Liver (tissue), 9 donors: Measurements from ENCODE around the gene AMMECR1. TPM values are rescaled to one million over a fixed set of nuclear protein-coding genes. Genes with fewer than 3 reads are reported as not detected.

Source experiments
- DNase-seq: peaks from one replicate; pipeline ENCODE4 v3.0.0-alpha.2; 2017; ENCODE audit warnings: low spot score
- H3K27ac ChIP-seq, 2 donors: one replicate each; pipeline ENCODE4 v1.7.0; 2013; ENCODE audit warnings: inconsistent platforms in 2 of 2, low read length in 2 of 2, control low read depth in 1 of 2, low read depth in 1 of 2, mild to moderate bottlenecking in 1 of 2
- H3K27me3 ChIP-seq, 4 donors: one replicate each; pipeline versions ENCODE4 v1.6.1 to v1.7.0; 2013; ENCODE audit warnings: low read length in 3 of 4, inconsistent platforms in 1 of 4, mild to moderate bottlenecking in 1 of 4, moderate library complexity in 1 of 4; ENCODE audit not compliant: control insufficient read depth in 4 of 4, insufficient read depth in 4 of 4
- H3K36me3 ChIP-seq, 4 donors: one replicate each; pipeline versions ENCODE4 v1.6.1 to v1.7.0; 2013; ENCODE audit warnings: low read length in 3 of 4, mild to moderate bottlenecking in 3 of 4, low read depth in 1 of 4, moderate library complexity in 1 of 4; ENCODE audit not compliant: control insufficient read depth in 4 of 4, insufficient read depth in 3 of 4
- H3K4me1 ChIP-seq, 4 donors: one replicate each; pipeline versions ENCODE4 v1.6.1 to v1.7.0; 2013; ENCODE audit warnings: low read length in 3 of 4, mild to moderate bottlenecking in 3 of 4, moderate library complexity in 1 of 4; ENCODE audit not compliant: control insufficient read depth in 4 of 4, insufficient read depth in 4 of 4
- H3K4me3 ChIP-seq, 3 donors: one replicate each; pipeline versions ENCODE4 v1.6.1 to v1.7.0; 2013; ENCODE audit warnings: low read length in 3 of 3, control low read depth in 1 of 3, low read depth in 1 of 3, mild to moderate bottlenecking in 1 of 3
- H3K9ac ChIP-seq, 2 donors: one replicate each; pipeline ENCODE4 v1.7.0; 2013; ENCODE audit warnings: low read length in 2 of 2, mild to moderate bottlenecking in 2 of 2, moderate library complexity in 2 of 2, control low read depth in 1 of 2, low read depth in 1 of 2
- H3K9me3 ChIP-seq, 4 donors: one replicate each; pipeline versions ENCODE4 v1.6.1 to v1.7.0; 2013; ENCODE audit warnings: low read length in 3 of 4; ENCODE audit not compliant: control insufficient read depth in 4 of 4
- CTCF ChIP-seq: fragments of 150-350 bp; IDR thresholded peaks from 2 replicates; pipeline ENCODE4 v1.5.1; 2017; ENCODE audit warnings: improper control_type of control experiment, low read depth, low read length; ENCODE audit not compliant: missing input control
- FOXA1 ChIP-seq: IDR thresholded peaks from 2 replicates; pipeline ENCODE4 v1.6.1; 2016; ENCODE audit warnings: antibody characterized with exemption
- FOXA2 ChIP-seq: IDR thresholded peaks from 2 replicates; pipeline ENCODE4 v1.6.1; 2016; ENCODE audit warnings: antibody characterized with exemption
- GABPA ChIP-seq, 2 donors: IDR thresholded peaks in 1 of 2; conservative IDR thresholded peaks in 1 of 2; 2 replicates each; pipeline ENCODE4 v1.6.1; 2016; ENCODE audit warnings: antibody characterized with exemption in 2 of 2, mild to moderate bottlenecking in 1 of 2, moderate library complexity in 1 of 2
- HNF4A ChIP-seq, 2 donors: conservative IDR thresholded peaks; 2 replicates each; pipeline ENCODE4 v1.6.1; 2016; ENCODE audit warnings: antibody characterized with exemption in 2 of 2, mild to moderate bottlenecking in 2 of 2
- HNF4G ChIP-seq: IDR thresholded peaks from 2 replicates; pipeline ENCODE4 v1.6.1; 2016; ENCODE audit warnings: antibody characterized with exemption
- JUND ChIP-seq, 2 donors: IDR thresholded peaks; 2 replicates each; pipeline ENCODE4 v1.6.1; 2016; ENCODE audit warnings: antibody characterized with exemption in 2 of 2
- NR2F2 ChIP-seq: IDR thresholded peaks from 2 replicates; pipeline ENCODE4 v1.6.1; 2016; ENCODE audit warnings: antibody characterized with exemption
- RXRA ChIP-seq, 2 donors: IDR thresholded peaks; 2 replicates each; pipeline ENCODE4 v1.6.1; 2017 to 2018; ENCODE audit warnings: antibody characterized with exemption in 2 of 2, mild to moderate bottlenecking in 1 of 2
- SP1 ChIP-seq: IDR thresholded peaks from 2 replicates; pipeline ENCODE4 v1.6.1; 2018; ENCODE audit warnings: antibody characterized with exemption, mild to moderate bottlenecking
- TAF1 ChIP-seq: conservative IDR thresholded peaks from 2 replicates; pipeline ENCODE4 v1.6.1; 2016; ENCODE audit warnings: antibody characterized with exemption, mild to moderate bottlenecking
- YY1 ChIP-seq: IDR thresholded peaks from 2 replicates; pipeline ENCODE4 v1.6.1; 2016; ENCODE audit warnings: antibody characterized with exemption, mild to moderate bottlenecking
- WGBS: extraction: QIAGEN DNeasy Blood & Tissue Kit; methylation state at CpG from one replicate; pipeline ENCODE4 v1.1.7; 2013; 5-methylcytosine and 5-hydroxymethylcytosine counted together
- polyA plus RNA-seq, 2 donors: library from polyadenylated mRNA; stranded (reverse) in 1 of 2; unstranded in 1 of 2; fragments of 200-250 nt in 1 of 2; fragments of >200 nt in 1 of 2; fragmentation: Nextera tagmentation in 1 of 2; extraction: Ambion mirVana in 1 of 2; gene quantifications; one replicate each; pipeline versions ENCODE4 v1.2.1 to v1.2.3, GENCODE V29; 2013 to 2015
- total RNA-seq, 2 donors: library from RNA; depleted of rRNA; stranded (reverse); fragments of >200 nt; gene quantifications; one replicate each; pipeline ENCODE4 v1.2.3, GENCODE V29; 2014
- TF ChIP-seq, protein P1 (sequence below): IDR thresholded peaks from 2 replicates; pipeline ENCODE4 v1.6.1; 2016; ENCODE audit warnings: antibody characterized with exemption
- TF ChIP-seq, protein P2 (sequence below): IDR thresholded peaks from 2 replicates; pipeline ENCODE4 v1.6.1; 2016; ENCODE audit warnings: antibody characterized with exemption
- TF ChIP-seq, protein P3 (sequence below): IDR thresholded peaks from 2 replicates; pipeline ENCODE4 v1.6.1; 2016; ENCODE audit warnings: antibody characterized with exemption, mild to moderate bottlenecking
- donor health status: healthy.
- donor health status: healthy.
- donor health status: healthy.
- donor health status: healthy.
- donor health status: healthy.

The AMMECR1 gene
- total and polyA plus RNA-seq, 4 donors = 1.7 to 30.9 (median 3.6) TPM

DNA sequence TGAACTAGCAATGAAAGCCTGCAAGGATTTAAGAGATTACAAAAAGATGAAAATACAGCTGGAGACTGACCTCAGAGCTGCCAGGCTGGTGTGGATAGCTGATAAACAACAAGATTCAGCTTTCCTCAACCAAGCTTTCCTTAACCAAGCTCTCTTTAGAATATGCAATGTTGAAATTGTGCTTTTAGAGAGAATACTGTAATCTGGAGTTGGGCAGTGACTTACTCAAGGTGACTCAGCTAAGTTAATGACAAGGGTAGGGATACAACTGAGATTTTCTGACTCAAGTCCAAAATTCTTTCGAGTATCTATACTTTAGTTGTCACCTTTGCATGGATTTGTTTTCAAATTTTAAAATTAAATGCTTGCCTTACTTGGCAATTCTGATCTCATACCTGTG is 98.0 kb downstream of the AMMECR1 start:
- WGBS = 89% methylated on average over 1 of the region's 1 CpG
- no peaks in the 10 kb centered on the region for H3K4me1 ChIP-seq
- no peaks in the 10 kb centered on the region for H3K36me3 ChIP-seq
- TF ChIP-seq YY1 = no peak
- no peak for TF ChIP-seq HNF4G
- TF ChIP-seq FOXA2 = no peak
- no peak for TF ChIP-seq CTCF
- no peak for TF ChIP-seq HNF4A (conservative IDR thresholded peaks at IDR 0.05)
- no peak for TF ChIP-seq TAF1
- TF ChIP-seq FOXA1 = no peak
- TF ChIP-seq RXRA (IDR thresholded peaks at IDR 0.05) = no peak
- no peak for TF ChIP-seq SP1
- TF ChIP-seq JUND (IDR thresholded peaks at IDR 0.05) = no peak
- TF ChIP-seq, protein P1, sequence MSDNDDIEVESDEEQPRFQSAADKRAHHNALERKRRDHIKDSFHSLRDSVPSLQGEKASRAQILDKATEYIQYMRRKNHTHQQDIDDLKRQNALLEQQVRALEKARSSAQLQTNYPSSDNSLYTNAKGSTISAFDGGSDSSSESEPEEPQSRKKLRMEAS = no peak
- TF ChIP-seq, protein P2, sequence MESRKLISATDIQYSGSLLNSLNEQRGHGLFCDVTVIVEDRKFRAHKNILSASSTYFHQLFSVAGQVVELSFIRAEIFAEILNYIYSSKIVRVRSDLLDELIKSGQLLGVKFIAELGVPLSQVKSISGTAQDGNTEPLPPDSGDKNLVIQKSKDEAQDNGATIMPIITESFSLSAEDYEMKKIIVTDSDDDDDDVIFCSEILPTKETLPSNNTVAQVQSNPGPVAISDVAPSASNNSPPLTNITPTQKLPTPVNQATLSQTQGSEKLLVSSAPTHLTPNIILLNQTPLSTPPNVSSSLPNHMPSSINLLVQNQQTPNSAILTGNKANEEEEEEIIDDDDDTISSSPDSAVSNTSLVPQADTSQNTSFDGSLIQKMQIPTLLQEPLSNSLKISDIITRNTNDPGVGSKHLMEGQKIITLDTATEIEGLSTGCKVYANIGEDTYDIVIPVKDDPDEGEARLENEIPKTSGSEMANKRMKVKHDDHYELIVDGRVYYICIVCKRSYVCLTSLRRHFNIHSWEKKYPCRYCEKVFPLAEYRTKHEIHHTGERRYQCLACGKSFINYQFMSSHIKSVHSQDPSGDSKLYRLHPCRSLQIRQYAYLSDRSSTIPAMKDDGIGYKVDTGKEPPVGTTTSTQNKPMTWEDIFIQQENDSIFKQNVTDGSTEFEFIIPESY = no peak
- no peak for TF ChIP-seq NR2F2
- TF ChIP-seq, protein P3, sequence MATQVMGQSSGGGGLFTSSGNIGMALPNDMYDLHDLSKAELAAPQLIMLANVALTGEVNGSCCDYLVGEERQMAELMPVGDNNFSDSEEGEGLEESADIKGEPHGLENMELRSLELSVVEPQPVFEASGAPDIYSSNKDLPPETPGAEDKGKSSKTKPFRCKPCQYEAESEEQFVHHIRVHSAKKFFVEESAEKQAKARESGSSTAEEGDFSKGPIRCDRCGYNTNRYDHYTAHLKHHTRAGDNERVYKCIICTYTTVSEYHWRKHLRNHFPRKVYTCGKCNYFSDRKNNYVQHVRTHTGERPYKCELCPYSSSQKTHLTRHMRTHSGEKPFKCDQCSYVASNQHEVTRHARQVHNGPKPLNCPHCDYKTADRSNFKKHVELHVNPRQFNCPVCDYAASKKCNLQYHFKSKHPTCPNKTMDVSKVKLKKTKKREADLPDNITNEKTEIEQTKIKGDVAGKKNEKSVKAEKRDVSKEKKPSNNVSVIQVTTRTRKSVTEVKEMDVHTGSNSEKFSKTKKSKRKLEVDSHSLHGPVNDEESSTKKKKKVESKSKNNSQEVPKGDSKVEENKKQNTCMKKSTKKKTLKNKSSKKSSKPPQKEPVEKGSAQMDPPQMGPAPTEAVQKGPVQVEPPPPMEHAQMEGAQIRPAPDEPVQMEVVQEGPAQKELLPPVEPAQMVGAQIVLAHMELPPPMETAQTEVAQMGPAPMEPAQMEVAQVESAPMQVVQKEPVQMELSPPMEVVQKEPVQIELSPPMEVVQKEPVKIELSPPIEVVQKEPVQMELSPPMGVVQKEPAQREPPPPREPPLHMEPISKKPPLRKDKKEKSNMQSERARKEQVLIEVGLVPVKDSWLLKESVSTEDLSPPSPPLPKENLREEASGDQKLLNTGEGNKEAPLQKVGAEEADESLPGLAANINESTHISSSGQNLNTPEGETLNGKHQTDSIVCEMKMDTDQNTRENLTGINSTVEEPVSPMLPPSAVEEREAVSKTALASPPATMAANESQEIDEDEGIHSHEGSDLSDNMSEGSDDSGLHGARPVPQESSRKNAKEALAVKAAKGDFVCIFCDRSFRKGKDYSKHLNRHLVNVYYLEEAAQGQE = no peak
- no peak for DNase-seq
- H3K9me3 ChIP-seq = no peaks in the 10 kb centered on the region
- no peak overlapping the region for H3K4me3 ChIP-seq
- no peak overlapping the region for H3K27ac ChIP-seq
- no peaks in the 10 kb centered on the region for H3K27me3 ChIP-seq
- no peak overlapping the region for H3K9ac ChIP-seq

- Histone ChIP-seq H3K27me3 (no peaks in the 10 kb centered on the region), H3K9ac (no peak overlapping the region), H3K9me3 (no peaks in the 10 kb centered on the region), H3K4me1 (no peaks in the 10 kb centered on the region), H3K4me3 (no peak overlapping the region), H3K36me3 (no peaks in the 10 kb centered on the region), H3K27ac (no peak overlapping the region)
- 67% methylated on average over 2 of the region's 2 CpGs for WGBS
- DNase-seq = no peak
- TF ChIP-seq YY1 (no peak), HNF4G (no peak), FOXA1 (no peak), RXRA (IDR thresholded peaks at IDR 0.05) (no peak), GABPA (IDR thresholded peaks at IDR 0.05 in 1 of 2, conservative IDR thresholded peaks at IDR 0.05 in 1 of 2) (no peak), HNF4A (conservative IDR thresholded peaks at IDR 0.05) (no peak)
- TF ChIP-seq, protein P2 = no peak
Observed at GRCh38 chrX:110218591-110218990, 99.3 kb downstream of the AMMECR1 start.
